H9 (cell line): ENCODE measurements around the gene CCDC86. TPM values are rescaled to one million over a fixed set of nuclear protein-coding genes. Genes with fewer than 3 reads are reported as not detected.

Experiments
- DNase-seq: peaks from one replicate; pipeline ENCODE4 v3.0.0-alpha.2; 2017
- H2AFZ ChIP-seq: one replicate; pipeline ENCODE4 v1.6.1; 2013; ENCODE audit warnings: mild to moderate bottlenecking, low read length, control low read depth, moderate library complexity
- H2AK5ac ChIP-seq: 2 replicates; pipeline ENCODE4 v1.6.1; 2013; ENCODE audit warnings: low read length, control low read depth, mixed read lengths; ENCODE audit not compliant: insufficient read length
- H2BK120ac ChIP-seq: one replicate; pipeline ENCODE4 v1.6.1; 2013; ENCODE audit warnings: low read depth, mild to moderate bottlenecking, low read length, control low read depth, inconsistent platforms; ENCODE audit not compliant: poor library complexity, severe bottlenecking
- H2BK12ac ChIP-seq: 2 replicates; pipeline ENCODE4 v1.6.1; 2013; ENCODE audit warnings: low read length, control low read depth, mixed read lengths, low read depth; ENCODE audit not compliant: insufficient read length
- H2BK15ac ChIP-seq: 2 replicates; pipeline ENCODE4 v1.6.1; 2013; ENCODE audit warnings: low read depth, low read length, control low read depth
- H2BK20ac ChIP-seq: one replicate; pipeline ENCODE4 v1.6.1; 2013; ENCODE audit warnings: low read depth, mild to moderate bottlenecking, low read length, control low read depth, inconsistent platforms; ENCODE audit not compliant: poor library complexity, severe bottlenecking
- H2BK5ac ChIP-seq: 2 replicates; pipeline ENCODE4 v1.6.1; 2013; ENCODE audit warnings: low read length, control low read depth, mixed read lengths; ENCODE audit not compliant: insufficient read length
- H3K14ac ChIP-seq: 2 replicates; pipeline ENCODE4 v1.6.1; 2013; ENCODE audit warnings: low read length, control low read depth; ENCODE audit not compliant: insufficient read depth
- H3K18ac ChIP-seq: 2 replicates; pipeline ENCODE4 v1.6.1; 2013; ENCODE audit warnings: low read depth, mild to moderate bottlenecking, mixed read lengths, low read length, control low read depth; ENCODE audit not compliant: insufficient read length
- H3K23ac ChIP-seq: 2 replicates; pipeline ENCODE4 v1.6.1; 2013; ENCODE audit warnings: low read length, control low read depth, mixed read lengths, low read depth; ENCODE audit not compliant: insufficient read length
- H3K23me2 ChIP-seq: 2 replicates; pipeline ENCODE4 v1.6.1; 2013; ENCODE audit warnings: low read depth, mild to moderate bottlenecking, mixed read lengths, low read length, control low read depth; ENCODE audit not compliant: insufficient read length, poor library complexity, severe bottlenecking
- H3K27ac ChIP-seq: 2 replicates; pipeline ENCODE4 v1.5.1; 2013; ENCODE audit warnings: low read length, control low read depth, mixed read lengths, low read depth; ENCODE audit not compliant: insufficient read length
- H3K27me3 ChIP-seq: 2 replicates; pipeline ENCODE4 v1.6.1; 2013; ENCODE audit warnings: low read length, control low read depth, inconsistent platforms; ENCODE audit not compliant: insufficient read depth
- H3K4ac ChIP-seq: 2 replicates; pipeline ENCODE4 v1.6.1; 2013; ENCODE audit warnings: low read depth, mild to moderate bottlenecking, control low read depth, inconsistent platforms, low read length, moderate library complexity
- H3K4me1 ChIP-seq: 2 replicates; pipeline ENCODE4 v1.6.1; 2013; ENCODE audit warnings: low read length, control low read depth, inconsistent platforms; ENCODE audit not compliant: insufficient read depth
- H3K4me2 ChIP-seq: 2 replicates; pipeline ENCODE4 v1.6.1; 2013; ENCODE audit warnings: low read length, control low read depth, mixed read lengths; ENCODE audit not compliant: insufficient read length, insufficient read depth
- H3K56ac ChIP-seq: 2 replicates; pipeline ENCODE4 v1.6.1; 2013; ENCODE audit warnings: low read depth, mild to moderate bottlenecking, mixed read lengths, low read length, control low read depth; ENCODE audit not compliant: insufficient read length
- H3K79me1 ChIP-seq: 2 replicates; pipeline ENCODE4 v1.6.1; 2013; ENCODE audit warnings: low read depth, mild to moderate bottlenecking, moderate library complexity, low read length, control low read depth, inconsistent platforms; ENCODE audit not compliant: insufficient read depth, poor library complexity, severe bottlenecking
- H3K79me2 ChIP-seq: 2 replicates; pipeline ENCODE4 v1.6.1; 2013; ENCODE audit warnings: low read length, control low read depth, inconsistent platforms; ENCODE audit not compliant: insufficient read depth
- H3K9ac ChIP-seq: 2 replicates; pipeline ENCODE4 v1.6.1; 2013; ENCODE audit warnings: low read length, control low read depth, mixed read lengths; ENCODE audit not compliant: insufficient read length; ENCODE audit errors: extremely low read depth
- H3K9me3 ChIP-seq: one replicate; pipeline ENCODE4 v1.6.1; 2013; ENCODE audit warnings: low read depth, low read length, inconsistent platforms; ENCODE audit not compliant: control insufficient read depth
- H3T11ph ChIP-seq: one replicate; pipeline ENCODE4 v1.6.1; 2013; ENCODE audit warnings: mild to moderate bottlenecking, low read length, control low read depth, inconsistent platforms
- H4K20me1 ChIP-seq: one replicate; pipeline ENCODE4 v1.6.1; 2013; ENCODE audit not compliant: control insufficient read depth, insufficient read length, insufficient read depth
- H4K5ac ChIP-seq: 2 replicates; pipeline ENCODE4 v1.6.1; 2013; ENCODE audit warnings: low read depth, mild to moderate bottlenecking, mixed read lengths, low read length, control low read depth; ENCODE audit not compliant: insufficient read length
- H4K8ac ChIP-seq: replicated peaks from 2 replicates; pipeline ENCODE4 v1.6.1; 2013; ENCODE audit warnings: low read length, control low read depth, mixed read lengths, low read depth; ENCODE audit not compliant: insufficient read length
- H4K91ac ChIP-seq: 2 replicates; pipeline ENCODE4 v1.6.1; 2013; ENCODE audit warnings: low read depth, mild to moderate bottlenecking, moderate library complexity, mixed read lengths, low read length, control low read depth; ENCODE audit not compliant: insufficient read length
- H3K27ac Mint-ChIP-seq, 3 experiments: 2 replicates in 2 of 3; 3 replicates in 1 of 3; pipeline ENCODE4 v1.8.0; 2020 to 2021; ENCODE audit warnings: mixed read lengths in 3 of 3, mild to moderate bottlenecking in 1 of 3, moderate library complexity in 1 of 3
- H3K27me3 Mint-ChIP-seq: 2 replicates; pipeline ENCODE4 v1.8.0; 2021; ENCODE audit warnings: low read depth, mild to moderate bottlenecking, moderate library complexity, mixed read lengths
- H3K36me3 Mint-ChIP-seq, 3 experiments: 2 replicates in 2 of 3; 3 replicates in 1 of 3; pipeline ENCODE4 v1.8.0; 2020 to 2021; ENCODE audit warnings: low read depth in 3 of 3, mixed read lengths in 3 of 3; ENCODE audit not compliant: insufficient read depth in 1 of 3
- H3K4me1 Mint-ChIP-seq, 2 experiments: 2 replicates each; pipeline ENCODE4 v1.8.0; 2020; ENCODE audit warnings: mixed read lengths in 2 of 2
- H3K4me3 Mint-ChIP-seq, 2 experiments: 2 replicates in 1 of 2; 3 replicates in 1 of 2; pipeline ENCODE4 v1.8.0; 2020 to 2021; ENCODE audit warnings: mild to moderate bottlenecking in 2 of 2, mixed read lengths in 2 of 2, moderate library complexity in 1 of 2
- H3K9me3 Mint-ChIP-seq, 2 experiments: 2 replicates in 1 of 2; 3 replicates in 1 of 2; pipeline ENCODE4 v1.8.0; 2020; ENCODE audit warnings: mild to moderate bottlenecking in 2 of 2, mixed read lengths in 2 of 2, moderate library complexity in 1 of 2
- CTCF ChIP-seq: fragments of 200-600 bp; sonication (generic); conservative IDR thresholded peaks from 3 replicates; pipeline ENCODE4 v1.8.0; 2021; ENCODE audit warnings: antibody characterized with exemption, mild to moderate bottlenecking
- WGBS: extraction: QIAGEN DNeasy Blood & Tissue Kit; methylation state at CpG from one replicate; pipeline ENCODE4 v1.1.7; 2013; ENCODE audit warnings: missing lambda C conversion rate, low lambda C conversion rate, mixed read lengths; ENCODE audit not compliant: insufficient read length; ENCODE audit errors: extremely low coverage; 5-methylcytosine and 5-hydroxymethylcytosine counted together
- total RNA-seq: library from RNA; stranded (reverse); gene quantifications from 2 replicates; pipeline ENCODE4 v1.2.1, GENCODE V29; 2021

The CCDC86 gene
- total RNA-seq, 1 experiment from 2014 or later: 82.3 TPM

- H3K9me3 ChIP-seq: no peaks in the 10 kb centered on the region
- H3K4me2 ChIP-seq: no peak overlapping the region
- H3K18ac ChIP-seq: no peak overlapping the region
- no peak overlapping the region for H3K23ac ChIP-seq
- H3K9me3 Mint-ChIP-seq: peaks cover 0 to 2% of the 10 kb centered on the region in 2 experiments; a peak in 1 of 5 replicates
- no peaks in the 10 kb centered on the region; a peak in 1 of 7 replicates for H3K36me3 Mint-ChIP-seq
- no peak overlapping the region for H3K14ac ChIP-seq
- no peak overlapping the region for H2BK20ac ChIP-seq
- no peak overlapping the region for H3K4ac ChIP-seq
- no peak overlapping the region for H3T11ph ChIP-seq
- H3K79me2 ChIP-seq: no peaks in the 10 kb centered on the region
- peaks cover 0 to 2% of the 10 kb centered on the region in 2 experiments; a peak in 2 of 4 replicates for H3K4me1 Mint-ChIP-seq
- peaks cover 2% of the 10 kb centered on the region for H3K27me3 Mint-ChIP-seq
- no peak overlapping the region for H2AFZ ChIP-seq
- no peak overlapping the region for H2BK15ac ChIP-seq
- no CpG with 5 or more reads among the region's 16 CpGs for WGBS
- H4K20me1 ChIP-seq: no peaks in the 10 kb centered on the region
- TF ChIP-seq CTCF: no peak
- H3K9ac ChIP-seq: no peak overlapping the region
- H3K4me3 Mint-ChIP-seq: no peak overlapping the region
- H4K5ac ChIP-seq: no peak overlapping the region
- H2BK5ac ChIP-seq: no peak overlapping the region
- H2AK5ac ChIP-seq: no peak overlapping the region
- H4K8ac ChIP-seq: no peak overlapping the region
- no peak overlapping the region for H2BK120ac ChIP-seq
- no peak overlapping the region for H3K27ac ChIP-seq
- no peaks in the 10 kb centered on the region for H3K23me2 ChIP-seq
- no peak overlapping the region for H3K56ac ChIP-seq
- H2BK12ac ChIP-seq: no peak overlapping the region
- no peaks in the 10 kb centered on the region for H3K27me3 ChIP-seq
- H3K27ac Mint-ChIP-seq: no peak overlapping the region
- H3K79me1 ChIP-seq: no peaks in the 10 kb centered on the region
- H3K4me1 ChIP-seq: no peaks in the 10 kb centered on the region
- no peak for DNase-seq
- H4K91ac ChIP-seq: no peak overlapping the region
Observed at GRCh38 chr11:60863550-60864521, 21.9 kb downstream of the CCDC86 start.
